ENCODE results near the gene ALDH3B2.

DNA sequence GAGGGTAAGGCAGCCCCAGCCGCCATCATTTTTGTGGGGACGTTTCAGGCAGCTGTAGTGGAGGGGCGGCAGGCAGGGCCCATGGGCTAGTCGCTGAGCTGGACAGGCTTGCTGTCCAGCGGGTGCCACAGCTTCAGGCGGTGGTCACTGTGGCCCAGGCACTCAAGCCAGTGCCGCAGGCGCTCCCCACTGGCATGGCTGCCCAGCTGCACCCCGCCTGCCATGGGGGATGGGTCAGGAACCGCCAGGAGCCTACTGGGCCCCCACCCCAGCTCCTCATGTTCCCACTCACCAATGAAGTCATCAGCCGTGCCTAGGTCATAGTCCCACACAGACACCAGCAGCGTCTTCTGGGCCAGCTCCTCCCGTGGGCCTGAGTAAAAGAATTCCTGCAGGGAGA is 61.7 kb downstream of the ALDH3B2 start:
- TF ChIP-seq, protein P1, sequence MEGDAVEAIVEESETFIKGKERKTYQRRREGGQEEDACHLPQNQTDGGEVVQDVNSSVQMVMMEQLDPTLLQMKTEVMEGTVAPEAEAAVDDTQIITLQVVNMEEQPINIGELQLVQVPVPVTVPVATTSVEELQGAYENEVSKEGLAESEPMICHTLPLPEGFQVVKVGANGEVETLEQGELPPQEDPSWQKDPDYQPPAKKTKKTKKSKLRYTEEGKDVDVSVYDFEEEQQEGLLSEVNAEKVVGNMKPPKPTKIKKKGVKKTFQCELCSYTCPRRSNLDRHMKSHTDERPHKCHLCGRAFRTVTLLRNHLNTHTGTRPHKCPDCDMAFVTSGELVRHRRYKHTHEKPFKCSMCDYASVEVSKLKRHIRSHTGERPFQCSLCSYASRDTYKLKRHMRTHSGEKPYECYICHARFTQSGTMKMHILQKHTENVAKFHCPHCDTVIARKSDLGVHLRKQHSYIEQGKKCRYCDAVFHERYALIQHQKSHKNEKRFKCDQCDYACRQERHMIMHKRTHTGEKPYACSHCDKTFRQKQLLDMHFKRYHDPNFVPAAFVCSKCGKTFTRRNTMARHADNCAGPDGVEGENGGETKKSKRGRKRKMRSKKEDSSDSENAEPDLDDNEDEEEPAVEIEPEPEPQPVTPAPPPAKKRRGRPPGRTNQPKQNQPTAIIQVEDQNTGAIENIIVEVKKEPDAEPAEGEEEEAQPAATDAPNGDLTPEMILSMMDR (IDR thresholded peaks at IDR 0.05; ENCODE audit: low read depth, low read length, poor library complexity, severe bottlenecking), result no peak
- no peak for TF ChIP-seq EZH2phosphoT487 (IDR thresholded peaks at IDR 0.05; ENCODE audit: borderline replicate concordance, low read length)

Measured in DOHH2 (cell line).